PC-3 (cell line): ENCODE measurements around the gene LHX4.

Source experiments
- CTCF ChIP-seq: fragments of 300-600 bp; sonication (generic); conservative IDR thresholded peaks from 2 replicates; pipeline ENCODE4 v1.5.1; 2017; ENCODE audit warnings: antibody characterized with exemption, low read depth, mild to moderate bottlenecking, low read length
- EZH2 ChIP-seq: fragments of 300-600 bp; sonication (generic); IDR thresholded peaks from one replicate; pipeline ENCODE4 v1.6.1; 2017; ENCODE audit warnings: antibody characterized with exemption, mild to moderate bottlenecking, low read length; ENCODE audit not compliant: unreplicated experiment
- EZH2phosphoT487 ChIP-seq: fragments of 300-600 bp; sonication (generic); IDR thresholded peaks from 2 replicates; pipeline ENCODE4 v1.6.1; 2018; ENCODE audit warnings: mild to moderate bottlenecking, antibody characterized with exemption, low read length, borderline replicate concordance

DNA sequence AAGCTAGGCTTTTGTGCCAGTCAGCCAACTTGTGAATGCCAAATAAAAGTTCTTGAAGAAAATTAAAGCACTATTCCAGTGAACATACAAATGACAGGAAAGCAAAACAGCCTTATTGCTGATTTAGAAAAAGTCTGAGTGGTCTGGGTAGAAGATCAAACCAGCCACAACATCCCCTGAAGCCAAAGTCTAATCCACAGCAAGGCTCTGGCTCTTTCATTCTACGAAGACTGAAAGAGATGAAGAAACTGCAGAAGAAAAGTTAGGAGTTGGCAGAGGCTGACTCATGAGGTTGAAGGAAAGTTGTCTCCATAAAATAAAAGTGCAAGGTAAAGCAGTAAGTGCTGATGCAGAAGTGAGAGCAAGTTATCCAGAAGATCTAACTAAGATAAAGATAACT is 65.9 kb downstream of the LHX4 start:
- no peak for TF ChIP-seq CTCF
- no peak for TF ChIP-seq EZH2
- no peak for TF ChIP-seq EZH2phosphoT487
